ENCODE data around the gene OSBP2.

OSBP2 gene

GRCh38 chr22:30874431-30875370, 180.0 kb downstream of the OSBP2 start:
- no peak overlapping the region for H3K9ac ChIP-seq (ENCODE audit: low read length)
- H3K4me3 ChIP-seq (ENCODE audit: low read depth, low read length, poor library complexity, severe bottlenecking): no peak overlapping the region
- H3K79me2 ChIP-seq (ENCODE audit: insufficient read depth, low read length): no peaks in the 10 kb centered on the region
- no peaks in the 10 kb centered on the region for H3F3A ChIP-seq (ENCODE audit: insufficient read depth, low read length)
- no peaks in the 10 kb centered on the region for H3K9me2 ChIP-seq (ENCODE audit: low read depth, low read length)
- no peaks in the 10 kb centered on the region for H3K36me3 ChIP-seq (ENCODE audit: insufficient read depth, low read length)
- TF ChIP-seq, protein P1, sequence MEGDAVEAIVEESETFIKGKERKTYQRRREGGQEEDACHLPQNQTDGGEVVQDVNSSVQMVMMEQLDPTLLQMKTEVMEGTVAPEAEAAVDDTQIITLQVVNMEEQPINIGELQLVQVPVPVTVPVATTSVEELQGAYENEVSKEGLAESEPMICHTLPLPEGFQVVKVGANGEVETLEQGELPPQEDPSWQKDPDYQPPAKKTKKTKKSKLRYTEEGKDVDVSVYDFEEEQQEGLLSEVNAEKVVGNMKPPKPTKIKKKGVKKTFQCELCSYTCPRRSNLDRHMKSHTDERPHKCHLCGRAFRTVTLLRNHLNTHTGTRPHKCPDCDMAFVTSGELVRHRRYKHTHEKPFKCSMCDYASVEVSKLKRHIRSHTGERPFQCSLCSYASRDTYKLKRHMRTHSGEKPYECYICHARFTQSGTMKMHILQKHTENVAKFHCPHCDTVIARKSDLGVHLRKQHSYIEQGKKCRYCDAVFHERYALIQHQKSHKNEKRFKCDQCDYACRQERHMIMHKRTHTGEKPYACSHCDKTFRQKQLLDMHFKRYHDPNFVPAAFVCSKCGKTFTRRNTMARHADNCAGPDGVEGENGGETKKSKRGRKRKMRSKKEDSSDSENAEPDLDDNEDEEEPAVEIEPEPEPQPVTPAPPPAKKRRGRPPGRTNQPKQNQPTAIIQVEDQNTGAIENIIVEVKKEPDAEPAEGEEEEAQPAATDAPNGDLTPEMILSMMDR (IDR thresholded peaks at IDR 0.05; ENCODE audit: low read length): no peak
- no peak for TF ChIP-seq EZH2 (IDR thresholded peaks at IDR 0.05; ENCODE audit: borderline replicate concordance, low read length)
- H3K4me2 ChIP-seq (ENCODE audit: low read length): no peak overlapping the region
- no peak overlapping the region for H3K27ac ChIP-seq (ENCODE audit: low read depth, low read length, poor library complexity, severe bottlenecking)
- H4K20me1 ChIP-seq (ENCODE audit: insufficient read depth, low read length): no peaks in the 10 kb centered on the region
- H3K27me3 ChIP-seq (ENCODE audit: insufficient read depth, low read length): peaks cover 3% of the 10 kb centered on the region
- no peaks in the 10 kb centered on the region for H3K4me1 ChIP-seq (ENCODE audit: insufficient read depth, low read length, severe bottlenecking)
- no peaks in the 10 kb centered on the region for H3K9me3 ChIP-seq (ENCODE audit: low read length)
- no peak overlapping the region for H2AFZ ChIP-seq (ENCODE audit: low read length)

GRCh38 chr22:30875481-30876215, 181.0 kb downstream of the OSBP2 start:
- TF ChIP-seq, protein P1 (IDR thresholded peaks at IDR 0.05; ENCODE audit: low read length): no peak
- TF ChIP-seq EZH2 (IDR thresholded peaks at IDR 0.05; ENCODE audit: borderline replicate concordance, low read length): no peak
- no peak overlapping the region for H3K4me3 ChIP-seq (ENCODE audit: low read depth, low read length, poor library complexity, severe bottlenecking)
- no peaks in the 10 kb centered on the region for H3K9me2 ChIP-seq (ENCODE audit: low read depth, low read length)
- no peak overlapping the region for H2AFZ ChIP-seq (ENCODE audit: low read length)
- H3K9me3 ChIP-seq (ENCODE audit: low read length): no peaks in the 10 kb centered on the region
- H4K20me1 ChIP-seq (ENCODE audit: insufficient read depth, low read length): no peaks in the 10 kb centered on the region
- no peaks in the 10 kb centered on the region for H3K79me2 ChIP-seq (ENCODE audit: insufficient read depth, low read length)
- H3K27me3 ChIP-seq (ENCODE audit: insufficient read depth, low read length): peaks cover 3% of the 10 kb centered on the region
- H3K36me3 ChIP-seq (ENCODE audit: insufficient read depth, low read length): no peaks in the 10 kb centered on the region
- no peaks in the 10 kb centered on the region for H3F3A ChIP-seq (ENCODE audit: insufficient read depth, low read length)
- no peak overlapping the region for H3K4me2 ChIP-seq (ENCODE audit: low read length)
- H3K27ac ChIP-seq (ENCODE audit: low read depth, low read length, poor library complexity, severe bottlenecking): no peak overlapping the region
- H3K4me1 ChIP-seq (ENCODE audit: insufficient read depth, low read length, severe bottlenecking): no peaks in the 10 kb centered on the region
- no peak overlapping the region for H3K9ac ChIP-seq (ENCODE audit: low read length)

- Histone ChIP-seq H2AFZ (ENCODE audit: low read length) (no peak overlapping the region), H3K79me2 (ENCODE audit: insufficient read depth, low read length) (no peaks in the 10 kb centered on the region), H3F3A (ENCODE audit: insufficient read depth, low read length) (no peaks in the 10 kb centered on the region), H3K27me3 (ENCODE audit: insufficient read depth, low read length) (peaks cover 3% of the 10 kb centered on the region), H3K4me2 (ENCODE audit: low read length) (no peak overlapping the region), H3K27ac (ENCODE audit: low read depth, low read length, poor library complexity, severe bottlenecking) (no peak overlapping the region), H3K4me3 (ENCODE audit: low read depth, low read length, poor library complexity, severe bottlenecking) (no peak overlapping the region), H4K20me1 (ENCODE audit: insufficient read depth, low read length) (no peaks in the 10 kb centered on the region), H3K9ac (ENCODE audit: low read length) (no peak overlapping the region), H3K9me3 (ENCODE audit: low read length) (no peaks in the 10 kb centered on the region), H3K4me1 (ENCODE audit: insufficient read depth, low read length, severe bottlenecking) (no peaks in the 10 kb centered on the region), H3K36me3 (ENCODE audit: insufficient read depth, low read length) (no peaks in the 10 kb centered on the region), H3K9me2 (ENCODE audit: low read depth, low read length) (no peaks in the 10 kb centered on the region)
- TF ChIP-seq EZH2 (IDR thresholded peaks at IDR 0.05; ENCODE audit: borderline replicate concordance, low read length): no peak
- TF ChIP-seq, protein P1 (IDR thresholded peaks at IDR 0.05; ENCODE audit: low read length): no peak
These were observed 181.6 kb downstream of the OSBP2 start for GRCh38 chr22:30876221-30876751.

Data from OCI-LY1 (cell line).